SIG-M5 treated with dmso at 0.1 percent for 504 hours (cell line): ENCODE results near the gene UBE2O.

Experiments
- DNase-seq: peaks from one replicate; lab custom pipeline; 2025; ENCODE audit not compliant: unreplicated experiment; lab: John Stamatoyannopoulos, UW

Gene UBE2O

GRCh38 chr17:76442341-76443338, 10.3 kb downstream of the UBE2O start:
- DNase-seq, result peak; percentile 13

GRCh38 chr17:76441686-76442340, 11.1 kb downstream of the UBE2O start:
- no peak for DNase-seq

- no peak for DNase-seq
Observed at GRCh38 chr17:76440751-76441362, 12.1 kb downstream of the UBE2O start.

- DNase-seq, result no peak
Observed at GRCh38 chr17:76439314-76439928, 13.5 kb downstream of the UBE2O start.

- no peak for DNase-seq
Observed at GRCh38 chr17:76438906-76439305, 14.0 kb downstream of the UBE2O start.

GRCh38 chr17:76437467-76438402, 15.2 kb downstream of the UBE2O start:
- DNase-seq, result no peak

GRCh38 chr17:76435751-76436150, 17.2 kb downstream of the UBE2O start:
- no peak for DNase-seq

- no peak for DNase-seq
Observed at GRCh38 chr17:76434870-76435269, 18.1 kb downstream of the UBE2O start.

GRCh38 chr17:76433693-76434092, 19.3 kb downstream of the UBE2O start:
- DNase-seq, result no peak

- peak; percentile 19 for DNase-seq
Observed at GRCh38 chr17:76432712-76433336, 20.1 kb downstream of the UBE2O start.

GRCh38 chr17:76432004-76432403, 20.9 kb downstream of the UBE2O start:
- no peak for DNase-seq

GRCh38 chr17:76431509-76431908, 21.4 kb downstream of the UBE2O start:
- no peak for DNase-seq

- no peak for DNase-seq
Observed at GRCh38 chr17:76428511-76428910, 24.4 kb downstream of the UBE2O start.

- DNase-seq, result no peak
Observed at GRCh38 chr17:76427501-76428231, 25.3 kb downstream of the UBE2O start.

GRCh38 chr17:76426853-76427252, 26.1 kb downstream of the UBE2O start:
- no peak for DNase-seq

- DNase-seq, result no peak
Observed at GRCh38 chr17:76422860-76423259, 30.1 kb downstream of the UBE2O start.

- no peak for DNase-seq
Observed at GRCh38 chr17:76422406-76422805, 30.5 kb downstream of the UBE2O start.

GRCh38 chr17:76421044-76421407, 31.9 kb downstream of the UBE2O start:
- no peak for DNase-seq

- DNase-seq, result no peak
Observed at GRCh38 chr17:76420356-76421043, 32.5 kb downstream of the UBE2O start.
